GM12891 (cell line): ENCODE measurements around the gene C14orf119.

Source experiments
- POLR2A ChIP-seq: IDR thresholded peaks from 2 replicates; pipeline ENCODE4 v1.6.1; 2011; ENCODE audit warnings: low read depth, low read length, control low read depth
- POLR2AphosphoS5 ChIP-seq: IDR thresholded peaks from 2 replicates; pipeline ENCODE4 v1.6.1; 2011; ENCODE audit warnings: low read depth, low read length, control low read depth

- no peak for TF ChIP-seq POLR2AphosphoS5
- TF ChIP-seq POLR2A = no peak
These were observed 11.4 kb downstream of the C14orf119 start for GRCh38 chr14:23106747-23107045.
